Eye (tissue), 1 donor: ENCODE results near the gene DPPA2.
"Not testable (repeated sequence)": the region's sequence is repeated elsewhere in the genome, so short reads cannot be mapped to it uniquely, and the experiment has no call there.

Experiments
- DNase-seq: peaks from one replicate; pipeline ENCODE4 v3.0.0-alpha.2; 2015

The DPPA2 gene

DNA sequence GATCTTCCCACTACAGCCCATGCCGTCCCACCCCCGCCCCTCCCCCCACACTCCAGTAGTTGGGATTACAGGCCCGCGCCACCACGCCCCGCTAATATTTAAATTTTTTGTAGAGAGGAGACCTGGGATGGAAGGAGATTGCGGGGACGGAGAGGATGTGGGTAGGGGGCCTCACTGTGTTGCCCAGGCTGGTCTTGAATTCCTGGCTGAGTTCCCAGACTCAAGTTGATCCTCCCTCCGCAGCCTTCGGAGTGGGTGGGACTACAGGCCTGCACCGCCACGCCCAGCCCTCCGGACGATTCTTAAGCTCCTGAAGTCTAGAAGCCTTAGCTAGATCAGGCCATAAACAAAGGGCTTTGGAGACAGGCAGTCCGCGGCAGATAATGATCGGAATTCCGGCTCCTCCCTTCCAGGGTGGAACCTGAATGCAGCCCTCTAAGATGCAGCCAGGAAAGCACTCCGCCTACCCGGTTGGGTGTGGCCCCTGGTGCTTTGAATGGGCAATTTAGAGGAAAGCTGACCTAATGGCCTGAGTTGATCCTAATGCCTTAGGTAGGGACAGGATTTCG is at the start of gene DPPA2:
Gene DPPA2 (minus strand): TSS at position 356 of the 569 bp plus-strand sequence. CDS start 1,975 bp downstream, outside the sequence.
- no peak for DNase-seq

GRCh38 chr3:109364088-109364487 is 47.8 kb upstream of the DPPA2 start:
- DNase-seq, result no peak

- DNase-seq, result no peak
These were observed 47.3 kb upstream of the DPPA2 start for GRCh38 chr3:109363634-109364033.

DNA sequence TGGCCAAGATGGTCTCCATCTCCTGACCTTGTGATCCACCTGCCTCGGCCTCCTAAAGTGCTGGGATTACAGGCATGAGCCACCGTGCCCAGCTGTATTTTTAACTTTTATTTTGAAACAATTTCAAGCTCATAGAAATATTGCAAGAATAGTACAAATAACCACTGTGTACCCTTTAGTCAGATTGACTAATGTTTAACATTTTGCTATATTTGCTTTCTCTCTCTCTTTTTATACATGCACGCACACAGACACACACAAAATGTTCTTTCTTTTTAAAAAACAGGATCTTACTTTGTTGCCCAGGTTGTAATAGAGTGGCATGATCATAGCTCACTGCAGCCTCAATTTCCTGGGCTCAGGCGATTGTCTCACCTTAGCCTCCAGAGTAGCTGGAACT is 46.5 kb upstream of the DPPA2 start:
- DNase-seq, result no peak

GRCh38 chr3:109358809-109359208 is 42.5 kb upstream of the DPPA2 start:
- not testable (repeated sequence) for DNase-seq

GRCh38 chr3:109356442-109357155 is 40.3 kb upstream of the DPPA2 start:
- no peak for DNase-seq

- peak; percentile 26 for DNase-seq
These were observed 39.5 kb upstream of the DPPA2 start for GRCh38 chr3:109355625-109356441.

DNA sequence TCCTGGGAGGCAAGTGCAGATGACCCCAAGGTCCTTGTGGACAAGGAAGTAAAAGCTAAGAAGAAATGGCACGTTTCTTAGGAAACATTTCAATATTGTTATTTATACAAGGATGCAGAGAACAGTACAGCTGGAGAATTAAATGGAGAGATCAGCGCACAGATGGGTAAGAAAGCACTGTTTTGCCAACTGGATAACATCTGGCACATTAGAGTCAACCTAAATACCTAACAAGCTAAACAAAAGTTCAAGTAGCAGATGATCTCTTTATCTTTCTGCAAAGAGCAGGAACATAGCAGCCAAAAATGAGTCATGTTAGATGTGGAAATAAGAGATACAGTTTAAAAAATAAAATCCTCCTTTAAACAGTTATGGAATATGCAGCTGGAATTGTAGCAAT is 36.7 kb upstream of the DPPA2 start:
- peak; percentile 18 for DNase-seq

DNA sequence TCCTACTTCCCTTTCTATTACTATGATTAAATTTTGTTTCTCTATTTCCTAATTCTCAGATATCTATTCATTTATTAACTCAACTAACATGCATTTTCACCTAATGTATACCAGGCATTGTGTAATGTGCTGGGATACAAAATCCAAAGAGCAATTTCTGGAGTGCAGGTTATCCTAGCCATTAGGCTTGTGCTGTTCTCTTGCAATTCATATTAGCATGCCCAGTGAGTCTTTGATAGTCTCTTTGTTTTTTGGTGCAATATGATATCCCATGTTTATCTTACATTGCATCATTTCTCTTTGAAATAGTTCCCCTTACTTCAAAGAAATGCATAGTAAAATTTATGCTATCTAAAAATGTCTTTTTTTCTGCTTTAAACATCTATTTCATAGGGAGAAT is 34.9 kb upstream of the DPPA2 start:
- no peak for DNase-seq

GRCh38 chr3:109346770-109347295 is 30.5 kb upstream of the DPPA2 start:
- DNase-seq, result no peak

- no peak for DNase-seq
These were observed 29.8 kb upstream of the DPPA2 start for GRCh38 chr3:109346099-109346498.

DNA sequence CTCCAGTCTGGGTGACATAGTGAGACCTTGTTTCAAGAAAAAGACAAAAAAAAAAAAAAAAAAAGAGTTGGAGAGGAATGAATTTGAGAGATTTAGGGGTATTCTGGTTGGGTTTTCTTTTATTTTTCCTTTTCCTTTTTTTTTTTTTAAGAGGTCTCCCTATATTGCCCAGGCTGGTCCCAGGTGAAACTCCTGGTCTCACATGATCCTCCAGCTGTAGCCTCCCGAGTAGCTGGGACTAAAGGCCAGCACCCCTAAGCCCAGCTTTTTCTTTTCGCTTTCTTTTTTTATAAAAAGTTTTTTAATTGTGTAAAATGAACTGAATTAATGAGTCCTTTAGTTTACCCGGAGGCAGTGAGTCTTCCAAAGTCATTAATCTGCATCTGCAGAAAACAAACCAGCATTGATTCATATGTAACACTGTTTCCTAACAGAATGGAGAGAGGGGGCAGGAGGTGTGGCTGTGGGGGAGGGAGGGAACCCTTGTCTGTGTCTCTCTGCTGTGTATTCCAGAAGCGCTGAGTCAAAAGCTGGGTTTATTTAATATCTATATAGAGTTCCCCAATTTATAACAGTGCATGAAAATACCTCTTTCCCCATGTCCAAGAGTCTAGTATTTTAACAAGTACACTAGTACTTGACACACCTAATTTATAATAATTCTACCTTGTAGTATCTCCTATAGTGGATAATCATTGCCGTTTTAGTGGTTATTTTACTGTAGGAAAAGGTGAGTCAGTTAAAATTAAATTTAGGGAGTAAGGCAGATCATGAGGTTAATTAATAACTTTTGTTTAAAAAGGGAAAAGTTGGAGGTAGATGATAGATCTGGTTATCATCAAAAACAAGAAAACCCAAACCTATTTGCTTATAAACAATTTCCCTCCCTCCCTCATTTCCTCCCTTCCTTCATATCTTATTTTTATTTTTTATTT is 23.7 kb upstream of the DPPA2 start:
- no peak for DNase-seq

DNA sequence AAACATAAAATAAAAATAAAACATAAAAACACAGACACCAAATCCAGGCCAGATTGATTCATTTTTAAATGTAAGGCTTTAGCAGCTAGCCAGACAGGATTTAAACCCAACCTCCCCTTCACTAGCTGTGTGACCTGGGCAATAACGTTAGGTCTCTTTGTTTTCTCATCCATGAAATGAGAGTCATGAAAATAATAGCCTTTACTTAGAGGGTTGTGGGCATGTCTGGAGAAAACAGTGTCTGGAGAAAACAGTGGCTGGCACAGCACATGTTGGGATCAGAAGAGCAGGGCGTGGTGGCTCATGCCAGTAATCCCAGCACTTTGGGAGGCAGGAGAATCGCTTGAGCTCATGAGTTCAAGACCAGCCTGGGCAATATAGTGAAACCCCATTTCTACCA is 22.9 kb upstream of the DPPA2 start:
- DNase-seq, result no peak

- no peak for DNase-seq
These were observed 22.0 kb upstream of the DPPA2 start for GRCh38 chr3:109338322-109338721.

DNA sequence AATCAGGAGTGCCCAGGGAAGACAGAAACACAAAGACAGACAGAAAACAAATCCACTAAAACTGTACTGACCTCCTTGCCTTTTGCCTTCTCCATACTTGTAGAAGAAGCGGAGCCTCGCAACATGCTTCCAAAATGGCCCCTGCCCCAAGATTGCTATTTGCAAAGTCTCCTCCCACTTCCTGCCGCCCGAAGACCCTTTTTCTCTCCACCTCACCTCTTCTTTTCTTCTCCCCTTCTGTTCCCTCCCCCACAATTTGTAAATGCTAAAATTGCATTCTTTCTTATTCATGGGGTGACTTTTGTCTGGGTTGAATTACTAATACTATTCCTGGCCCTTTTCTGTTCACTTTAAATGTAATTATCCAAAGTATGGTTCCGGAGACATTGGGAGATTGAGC is 21.1 kb upstream of the DPPA2 start, which contains the start of gene DPPA4:
Gene DPPA4 (minus strand): TSS at position 154 of the 400 bp plus-strand sequence. CDS start 29 bp downstream, at position 125.
- no peak for DNase-seq

DNA sequence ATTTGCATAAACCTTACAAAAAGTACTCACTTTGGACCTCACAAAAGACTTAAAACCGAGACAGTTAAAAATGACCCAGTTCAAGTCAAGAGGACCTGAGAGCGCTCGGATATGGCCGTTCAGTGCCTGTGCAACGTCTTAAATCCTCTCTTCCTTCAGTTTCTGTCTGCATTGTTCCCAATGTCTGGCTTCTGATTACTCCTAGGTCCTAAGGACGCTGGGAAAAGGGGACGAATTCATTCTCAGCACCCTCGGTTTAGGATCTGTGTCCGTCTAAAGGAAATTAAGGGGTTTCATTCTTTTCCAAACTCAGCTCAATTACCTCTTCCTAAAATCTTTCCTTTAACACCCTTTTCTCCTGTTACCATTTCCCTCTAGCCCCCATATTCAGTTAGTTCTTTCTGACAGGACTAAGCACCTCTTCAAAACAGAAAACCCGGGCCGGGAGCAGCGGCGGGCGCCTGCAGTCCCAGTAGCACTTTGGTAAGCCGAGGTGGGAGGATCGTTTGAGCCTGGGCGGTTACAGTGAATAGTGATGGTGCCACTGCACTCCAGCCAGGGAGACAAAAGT is 20.1 kb upstream of the DPPA2 start:
- DNase-seq, result peak; percentile 64

DNA sequence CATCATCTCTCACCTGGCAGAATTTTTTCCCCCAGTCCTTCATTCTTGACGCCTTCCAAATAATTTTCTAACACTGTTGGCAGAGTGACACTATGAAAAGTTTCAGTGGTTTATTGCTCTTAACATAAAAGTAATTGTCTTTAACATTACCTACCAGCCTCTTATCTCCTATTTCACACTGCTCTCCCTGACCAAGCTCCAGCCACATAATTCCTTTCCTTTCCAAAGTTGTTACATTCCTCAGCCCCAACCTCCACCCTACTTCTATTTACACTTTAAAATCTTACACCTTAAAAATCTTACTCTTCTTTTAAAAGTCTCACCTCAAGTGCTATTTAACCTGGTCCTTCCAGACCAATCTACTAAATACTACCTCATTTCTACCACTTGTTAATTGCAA is 18.3 kb upstream of the DPPA2 start:
- no peak for DNase-seq

DNA sequence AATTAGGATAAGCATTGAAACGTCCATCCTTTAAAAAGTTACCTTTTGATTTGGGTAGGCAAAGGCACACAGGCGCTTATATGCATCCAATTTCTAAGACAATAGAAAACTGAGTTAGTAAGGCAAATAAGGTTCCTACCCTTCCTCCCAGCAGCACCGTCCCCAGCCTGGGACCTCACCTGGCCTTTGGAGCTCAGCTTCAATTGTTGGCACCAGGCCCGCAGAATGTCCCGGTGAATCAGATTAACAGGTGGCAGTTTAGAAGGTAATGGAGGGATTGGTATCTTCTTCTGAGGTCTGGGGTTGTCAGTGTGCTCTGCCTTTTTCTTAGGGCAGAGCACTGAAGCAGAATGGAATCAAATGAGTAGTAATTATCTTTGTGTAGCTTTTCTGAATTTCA is 15.4 kb upstream of the DPPA2 start:
- DNase-seq, result no peak

DNA sequence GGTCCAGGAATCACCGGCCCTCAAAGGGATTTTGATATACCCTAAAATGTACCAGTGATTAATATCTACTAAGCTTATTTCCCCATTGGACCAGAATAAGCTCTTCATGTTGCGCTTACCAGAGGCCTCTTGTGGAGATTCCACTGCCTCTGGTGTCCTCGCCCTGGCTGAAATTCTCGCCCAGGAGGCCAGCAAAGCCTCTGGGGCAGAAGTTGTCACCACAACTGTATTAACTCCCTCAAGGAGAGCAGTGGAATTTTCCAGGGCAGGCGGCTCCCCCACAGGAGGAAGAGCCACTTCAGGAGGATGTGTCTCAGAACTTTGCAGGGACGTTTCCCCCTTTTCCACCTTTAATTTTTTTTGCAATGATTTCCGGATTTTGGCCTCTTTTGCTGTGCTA is 14.1 kb upstream of the DPPA2 start:
- no peak for DNase-seq

- no peak for DNase-seq
These were observed 11.9 kb upstream of the DPPA2 start for GRCh38 chr3:109328202-109328601.

- no peak for DNase-seq
These were observed 9.3 kb upstream of the DPPA2 start for GRCh38 chr3:109325657-109326056.

DNA sequence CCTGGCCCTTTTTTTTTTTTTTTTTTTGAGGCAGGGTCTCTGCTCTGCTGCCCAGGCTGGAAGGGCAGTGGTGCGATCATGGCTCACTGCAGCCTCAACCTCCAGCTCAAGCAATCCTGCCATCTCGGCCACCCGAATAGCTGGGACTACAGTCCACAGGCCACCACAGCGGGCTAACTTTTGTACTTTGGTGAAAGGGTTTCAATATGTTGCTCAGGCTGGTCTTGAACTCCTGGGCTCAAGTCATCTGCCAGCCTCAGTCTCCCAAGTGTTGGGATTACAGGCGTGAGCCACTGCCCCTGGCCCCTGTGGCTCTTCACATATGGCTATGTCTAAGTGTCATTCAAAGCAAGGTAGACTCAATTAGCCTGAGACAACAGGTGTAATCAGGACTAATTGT is 8.8 kb upstream of the DPPA2 start:
- no peak for DNase-seq
